Ovary (tissue), 3 donors: Measurements from ENCODE around the gene CLRN1.

Experiments used
- CTCF ChIP-seq, 3 donors: fragments of 450-650 bp in 2 of 3; fragments of 200-600 bp in 1 of 3; IDR thresholded peaks; one replicate each; pipeline versions ENCODE4 v1.5.1 to v1.8.0; 2016 to 2022; ENCODE audit warnings: antibody characterized with exemption in 3 of 3, mild to moderate bottlenecking in 1 of 3
- EP300 ChIP-seq: sonication (generic); formaldehyde crosslinking; IDR thresholded peaks from one replicate; pipeline ENCODE4 v1.6.1; 2017; ENCODE audit warnings: antibody characterized with exemption
- POLR2A ChIP-seq: fragments of 450-650 bp; IDR thresholded peaks from one replicate; pipeline ENCODE4 v1.6.1; 2017; ENCODE audit warnings: antibody characterized with exemption, mild to moderate bottlenecking, moderate library complexity
- donor health status: DM: no; HTN: no; CAD: no.

GRCh38 chr3:150933473-150933995 is 39.0 kb downstream of the CLRN1 start:
- TF ChIP-seq CTCF (IDR thresholded peaks at IDR 0.05) = no peak
- TF ChIP-seq POLR2A = no peak
- no peak for TF ChIP-seq EP300
